AG04450 (cell line): ENCODE data around the gene NPR1. TPM values are rescaled to one million over a fixed set of nuclear protein-coding genes. Genes with fewer than 3 reads are reported as not detected.

ENCODE experiments used
- CTCF ChIA-PET: fragments of 300-600, 350-600 bp; formaldehyde crosslinking; extraction: SDS; loops from one replicate; lab custom pipeline; 2022; ENCODE audit warnings: antibody characterized with exemption, inconsistent platforms; lab: Charles Lee
- POLR2A ChIA-PET: fragments of 350-600 bp; formaldehyde crosslinking; extraction: SDS; loops from one replicate; lab custom pipeline; 2021; ENCODE audit warnings: antibody characterized with exemption, inconsistent platforms; lab: Yijun Ruan, JAX
- DNase-seq: peaks from one replicate; pipeline ENCODE4 v3.0.0-alpha.2; 2011; ENCODE audit warnings: low read depth, low spot score
- H3K27ac ChIP-seq: one replicate; pipeline ENCODE4 v1.5.1; 2012; ENCODE audit warnings: low read depth, low read length, control low read depth
- H3K27me3 ChIP-seq: one replicate; pipeline ENCODE4 v1.6.0; 2012; ENCODE audit warnings: low read length; ENCODE audit not compliant: control insufficient read depth, insufficient read depth
- H3K4me3 ChIP-seq: 2 replicates; pipeline ENCODE4 v1.5.1; 2011; ENCODE audit warnings: mild to moderate bottlenecking, low read depth, low read length, control low read depth
- H3K9me3 ChIP-seq: 2 replicates; pipeline ENCODE4 v1.5.1; 2012; ENCODE audit warnings: low read length; ENCODE audit not compliant: control insufficient read depth, insufficient read depth
- CTCF ChIP-seq: IDR thresholded peaks from 2 replicates; pipeline ENCODE4 v1.5.1; 2011; ENCODE audit warnings: low read depth, low read length, control low read depth, inconsistent platforms
- polyA plus RNA-seq: library from polyadenylated mRNA; depleted of rRNA; stranded (reverse); fragments of >200 nt; gene quantifications from 2 replicates; pipeline ENCODE4 v1.2.3, GENCODE V29; 2011

Gene NPR1
- polyA plus RNA-seq, 1 experiment = 0.02 TPM

GRCh38 chr1:153631047-153632022 is 47.2 kb upstream of the NPR1 start:
- DNase-seq = no peak
- Histone ChIP-seq H3K27me3 (no peaks in the 10 kb centered on the region), H3K9me3 (no peaks in the 10 kb centered on the region; the same call in 1 of the 2 replicates), H3K4me3 (no peak overlapping the region), H3K27ac (no peak overlapping the region)
- ChIA-PET CTCF (interaction anchor here (0.7 to 1.0 kb wide), 3 partner anchors 63 to 704 kb away, joined by 3 to 4 read pairs (median 3); no protein-coding TSS in a partner anchor), POLR2A (no interaction called here)
- no peak for TF ChIP-seq CTCF

GRCh38 chr1:153633161-153633753 is 45.2 kb upstream of the NPR1 start:
- POLR2A ChIA-PET = interaction anchor here (0.6 to 2.0 kb wide), 23 partner anchors 10 to 357 kb away, joined by 3 to 18 read pairs (median 5); partner anchors contain the start of genes CREB3L4, ILF2, INTS3 and JTB
- CTCF ChIA-PET = interaction anchor here (0.6 to 2.9 kb wide), 7 partner anchors 19 to 358 kb away, joined by 3 to 16 read pairs (median 5); partner anchors contain the start of gene S100A6
- no peak overlapping the region for H3K27ac ChIP-seq
- no peaks in the 10 kb centered on the region; the same call in 1 of the 2 replicates for H3K9me3 ChIP-seq
- H3K4me3 ChIP-seq = peak overlapping the region; percentile 45
- no peak for DNase-seq
- TF ChIP-seq CTCF = no peak
- H3K27me3 ChIP-seq = no peaks in the 10 kb centered on the region

GRCh38 chr1:153633754-153634665 is 44.5 kb upstream of the NPR1 start, which contains the start of gene CHTOP:
CHTOP (plus strand) TSS chr1:153634066; CDS start chr1:153636589, 2,523 bp downstream.
- TF ChIP-seq CTCF = no peak
- POLR2A ChIA-PET = interaction anchor here (0.6 to 2.0 kb wide), 33 partner anchors 9 to 1701 kb away, joined by 3 to 18 read pairs (median 5); partner anchors contain the start of genes CREB3L4, ILF2, INTS3 and JTB
- Histone ChIP-seq H3K9me3 (no peaks in the 10 kb centered on the region; the same call in 1 of the 2 replicates), H3K27me3 (no peaks in the 10 kb centered on the region), H3K4me3 (peak within 1 kb of the TSS; percentile 95), H3K27ac (peak within 1 kb of the TSS; percentile 100)
- peak; percentile 97 for DNase-seq
- CTCF ChIA-PET = interaction anchor here (0.6 to 2.9 kb wide), 7 partner anchors 44 to 357 kb away, joined by 3 to 16 read pairs (median 5); partner anchors contain the start of gene S100A6

- ChIA-PET POLR2A (interaction anchor here (1.3 kb wide), 1 partner anchor 9 kb away, joined by 4 read pairs; the partner anchor contains the start of gene S100A13), CTCF (interaction anchor here (1.1 to 2.9 kb wide), 3 partner anchors 103 to 284 kb away, joined by 4 to 15 read pairs (median 13); no protein-coding TSS in a partner anchor)
- Histone ChIP-seq H3K9me3 (no peaks in the 10 kb centered on the region; the same call in 1 of the 2 replicates), H3K27ac (no peak overlapping the region), H3K4me3 (0 out of 2 replicates have a peak overlapping the region, but pooled peaks have one; percentile 7), H3K27me3 (no peaks in the 10 kb centered on the region)
- DNase-seq = no peak
- no peak for TF ChIP-seq CTCF
Measured at GRCh38 chr1:153635872-153636271, 42.6 kb upstream of the NPR1 start.
